Kidney epithelial cell (primary cell): ENCODE data around the gene CLCA4. TPM values are rescaled to one million over a fixed set of nuclear protein-coding genes. Genes with fewer than 3 reads are reported as not detected.

Experiments used
- DNase-seq: peaks from one replicate; pipeline ENCODE4 v3.0.0-alpha.2; 2010; ENCODE audit warnings: low read depth
- H3K27me3 ChIP-seq: 2 replicates; pipeline ENCODE4 v1.6.0; 2011; ENCODE audit warnings: low read length; ENCODE audit not compliant: control insufficient read depth, insufficient read depth
- H3K36me3 ChIP-seq: 2 replicates; pipeline ENCODE4 v1.5.1; 2011; ENCODE audit warnings: low read length; ENCODE audit not compliant: control insufficient read depth, insufficient read depth
- H3K4me3 ChIP-seq: 2 replicates; pipeline ENCODE4 v1.5.1; 2011; ENCODE audit warnings: low read depth, mild to moderate bottlenecking, control low read depth, low read length
- total RNA-seq: library from RNA; depleted of rRNA; stranded (reverse); fragments of >200 nt; gene quantifications from 2 replicates; pipeline ENCODE4 v1.2.3, GENCODE V29; 2015
- TF ChIP-seq, protein P1 (sequence below): IDR thresholded peaks from 2 replicates; pipeline ENCODE4 v1.5.1; 2011; ENCODE audit warnings: mild to moderate bottlenecking, moderate library complexity, low read length, control low read depth, inconsistent platforms; ENCODE audit not compliant: insufficient read depth, poor library complexity, severe bottlenecking

The CLCA4 gene
- total RNA-seq, 1 donor from 2014 or later: not detected

- no peak for DNase-seq
- H3K36me3 ChIP-seq: no peaks in the 10 kb centered on the region
- no peak overlapping the region for H3K4me3 ChIP-seq
- no peaks in the 10 kb centered on the region for H3K27me3 ChIP-seq
- TF ChIP-seq, protein P1, sequence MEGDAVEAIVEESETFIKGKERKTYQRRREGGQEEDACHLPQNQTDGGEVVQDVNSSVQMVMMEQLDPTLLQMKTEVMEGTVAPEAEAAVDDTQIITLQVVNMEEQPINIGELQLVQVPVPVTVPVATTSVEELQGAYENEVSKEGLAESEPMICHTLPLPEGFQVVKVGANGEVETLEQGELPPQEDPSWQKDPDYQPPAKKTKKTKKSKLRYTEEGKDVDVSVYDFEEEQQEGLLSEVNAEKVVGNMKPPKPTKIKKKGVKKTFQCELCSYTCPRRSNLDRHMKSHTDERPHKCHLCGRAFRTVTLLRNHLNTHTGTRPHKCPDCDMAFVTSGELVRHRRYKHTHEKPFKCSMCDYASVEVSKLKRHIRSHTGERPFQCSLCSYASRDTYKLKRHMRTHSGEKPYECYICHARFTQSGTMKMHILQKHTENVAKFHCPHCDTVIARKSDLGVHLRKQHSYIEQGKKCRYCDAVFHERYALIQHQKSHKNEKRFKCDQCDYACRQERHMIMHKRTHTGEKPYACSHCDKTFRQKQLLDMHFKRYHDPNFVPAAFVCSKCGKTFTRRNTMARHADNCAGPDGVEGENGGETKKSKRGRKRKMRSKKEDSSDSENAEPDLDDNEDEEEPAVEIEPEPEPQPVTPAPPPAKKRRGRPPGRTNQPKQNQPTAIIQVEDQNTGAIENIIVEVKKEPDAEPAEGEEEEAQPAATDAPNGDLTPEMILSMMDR: no peak
Observed at GRCh38 chr1:86520789-86521521, 25.9 kb upstream of the CLCA4 start.

DNA sequence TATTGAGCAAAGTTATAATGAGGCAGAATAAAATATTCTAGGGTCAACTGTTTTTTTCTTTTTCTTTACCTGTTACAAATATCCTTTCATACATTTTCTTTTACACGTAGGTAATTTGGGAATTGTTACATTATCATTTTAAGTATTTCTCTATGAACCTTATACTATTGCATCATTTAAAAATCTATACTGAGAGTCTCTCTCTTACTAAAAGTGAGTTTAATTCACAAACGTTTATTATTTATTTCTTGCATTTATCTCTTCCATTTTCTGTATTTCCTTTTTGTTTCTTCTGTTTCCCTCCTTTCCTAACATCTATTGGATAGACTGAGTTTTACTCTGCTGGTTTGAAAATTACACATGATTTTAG, 25.4 kb upstream of the CLCA4 start:
- no peaks in the 10 kb centered on the region for H3K36me3 ChIP-seq
- TF ChIP-seq, protein P1: no peak
- no peak overlapping the region for H3K4me3 ChIP-seq
- H3K27me3 ChIP-seq: no peaks in the 10 kb centered on the region
- DNase-seq: no peak

DNA sequence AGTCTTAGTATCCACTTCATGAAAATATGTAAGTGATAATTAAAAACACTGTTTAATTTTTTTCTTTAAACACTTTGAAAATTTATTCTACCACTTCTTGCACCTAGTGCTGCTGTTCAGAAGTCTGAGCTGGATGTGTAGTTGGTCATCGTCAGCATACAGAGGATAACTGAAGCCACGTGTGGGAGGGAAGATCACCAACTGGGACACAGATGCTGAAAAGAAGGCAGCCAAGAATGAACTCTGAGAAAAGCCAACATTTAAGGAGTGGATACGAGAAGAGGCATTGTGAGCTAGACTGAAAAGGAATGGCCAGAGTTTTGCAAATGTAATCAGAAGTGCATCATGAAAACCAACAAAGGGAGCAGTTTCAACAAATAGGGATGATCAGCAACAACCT, 24.6 kb upstream of the CLCA4 start:
- Histone ChIP-seq H3K4me3 (no peak overlapping the region), H3K36me3 (no peaks in the 10 kb centered on the region), H3K27me3 (no peaks in the 10 kb centered on the region)
- TF ChIP-seq, protein P1: no peak
- DNase-seq: no peak

DNA sequence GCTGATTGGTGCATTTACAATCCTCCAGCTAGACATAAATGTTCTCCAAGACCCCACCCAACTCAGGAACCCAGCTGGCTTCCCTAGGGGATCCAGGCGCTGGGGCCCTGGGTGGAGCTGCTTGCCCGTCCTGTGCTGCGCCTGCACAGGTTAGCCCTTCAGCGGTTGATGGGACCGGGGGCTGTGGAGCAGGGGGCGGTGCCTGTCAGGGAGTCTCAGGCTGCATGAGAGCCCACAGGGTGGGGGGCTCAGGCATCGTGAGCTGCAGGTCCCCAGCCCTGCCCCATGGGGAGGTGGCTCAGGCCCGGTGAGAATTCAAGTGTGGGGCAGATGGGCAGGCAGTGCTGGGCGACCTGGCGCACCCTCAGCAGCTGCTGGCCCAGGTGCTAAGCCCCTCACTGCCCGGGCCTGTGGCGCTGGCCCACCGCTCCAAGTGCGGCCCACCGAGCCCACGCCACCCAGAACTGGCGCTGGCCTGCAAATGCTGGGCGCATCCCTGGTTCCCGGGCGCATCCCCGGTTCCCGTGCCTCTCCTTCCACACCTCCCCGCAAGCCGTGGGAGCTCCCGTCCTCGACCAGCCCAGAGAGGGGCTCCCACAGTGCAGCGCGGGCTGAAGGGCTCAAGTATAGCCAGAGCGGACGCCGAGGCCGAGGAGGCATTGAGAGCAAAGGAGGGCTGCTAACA, 23.1 kb upstream of the CLCA4 start:
- Histone ChIP-seq H3K4me3 (no peak overlapping the region), H3K27me3 (no peaks in the 10 kb centered on the region), H3K36me3 (no peaks in the 10 kb centered on the region)
- TF ChIP-seq, protein P1: no peak
- no peak for DNase-seq

DNA sequence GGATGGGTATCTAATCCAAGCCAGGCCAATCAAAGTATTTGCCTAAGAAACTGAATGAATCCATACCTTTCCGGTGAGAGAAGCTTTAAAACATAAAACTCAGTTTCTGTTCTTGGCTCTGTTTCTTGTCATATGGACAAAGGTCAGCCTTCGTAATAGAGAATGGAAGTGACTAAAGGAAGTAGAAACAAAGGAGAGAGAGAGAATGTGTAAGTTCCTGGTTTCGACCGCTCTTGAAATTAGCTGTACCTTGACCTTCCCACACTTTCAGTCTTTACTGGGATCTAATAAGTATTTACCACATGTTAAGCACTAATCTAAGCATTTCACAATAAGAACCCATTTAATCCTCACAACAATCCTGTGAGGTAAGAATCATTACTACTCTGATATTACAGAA, 19.6 kb upstream of the CLCA4 start:
- no peaks in the 10 kb centered on the region for H3K27me3 ChIP-seq
- no peak overlapping the region for H3K4me3 ChIP-seq
- DNase-seq: no peak
- no peaks in the 10 kb centered on the region for H3K36me3 ChIP-seq
- TF ChIP-seq, protein P1: no peak
